ENCODE results near the gene PLLP. TPM values are rescaled to one million over a fixed set of nuclear protein-coding genes. Genes with fewer than 3 reads are reported as not detected.

PLLP gene
- total RNA-seq, 1 donor from 2014 or later = 13.7 TPM

GRCh38 chr16:57244767-57245471, 39.6 kb downstream of the PLLP start, which contains the start of gene ARL2BP:
Gene ARL2BP (plus strand): TSS chr16:57245259. CDS start chr16:57245368, 109 bp downstream.
- H3K4me3 ChIP-seq (ENCODE audit: low read depth, low read length) = peak within 1 kb of the TSS; percentile 78
- H3K36me3 ChIP-seq (ENCODE audit: control insufficient read depth, insufficient read depth, low read length) = peaks cover 4% of the 10 kb centered on the region
- DNase-seq (ENCODE audit: low read depth) (peak; percentile 92), FAIRE-seq (peak; percentile 13)
- TF ChIP-seq CTCF (IDR thresholded peaks at IDR 0.05; ENCODE audit: insufficient read depth, low read length, severe bottlenecking) = peak; percentile 24
- H3K27me3 ChIP-seq (ENCODE audit: control insufficient read depth, insufficient read depth, low read length) = no peaks in the 10 kb centered on the region

GRCh38 chr16:57244463-57244766, 40.1 kb downstream of the PLLP start:
- Histone ChIP-seq H3K4me3 (ENCODE audit: low read depth, low read length) (peak overlapping the region; percentile 78), H3K36me3 (ENCODE audit: control insufficient read depth, insufficient read depth, low read length) (peaks cover 3% of the 10 kb centered on the region), H3K27me3 (ENCODE audit: control insufficient read depth, insufficient read depth, low read length) (no peaks in the 10 kb centered on the region)
- DNase-seq (ENCODE audit: low read depth) = no peak
- TF ChIP-seq CTCF (IDR thresholded peaks at IDR 0.05; ENCODE audit: insufficient read depth, low read length, severe bottlenecking) = no peak
- no peak for FAIRE-seq

- H3K4me3 ChIP-seq (ENCODE audit: low read depth, low read length) = no peak overlapping the region
- TF ChIP-seq CTCF (IDR thresholded peaks at IDR 0.05; ENCODE audit: insufficient read depth, low read length, severe bottlenecking) = no peak
- FAIRE-seq = no peak
- DNase-seq (ENCODE audit: low read depth) = no peak
- H3K27me3 ChIP-seq (ENCODE audit: control insufficient read depth, insufficient read depth, low read length) = no peaks in the 10 kb centered on the region
- peaks cover 2% of the 10 kb centered on the region for H3K36me3 ChIP-seq (ENCODE audit: control insufficient read depth, insufficient read depth, low read length)
Observed at GRCh38 chr16:57242650-57243049, 41.8 kb downstream of the PLLP start.

GRCh38 chr16:57240851-57241250, 43.6 kb downstream of the PLLP start:
- FAIRE-seq = no peak
- Histone ChIP-seq H3K36me3 (ENCODE audit: control insufficient read depth, insufficient read depth, low read length) (peaks cover 2% of the 10 kb centered on the region), H3K27me3 (ENCODE audit: control insufficient read depth, insufficient read depth, low read length) (no peaks in the 10 kb centered on the region), H3K4me3 (ENCODE audit: low read depth, low read length) (no peak overlapping the region)
- DNase-seq (ENCODE audit: low read depth) = no peak
- no peak for TF ChIP-seq CTCF (IDR thresholded peaks at IDR 0.05; ENCODE audit: insufficient read depth, low read length, severe bottlenecking)

GRCh38 chr16:57239107-57239506, 45.4 kb downstream of the PLLP start:
- peaks cover 7% of the 10 kb centered on the region for H3K36me3 ChIP-seq (ENCODE audit: control insufficient read depth, insufficient read depth, low read length)
- DNase-seq (ENCODE audit: low read depth) = no peak
- no peaks in the 10 kb centered on the region for H3K27me3 ChIP-seq (ENCODE audit: control insufficient read depth, insufficient read depth, low read length)
- FAIRE-seq = no peak
- H3K4me3 ChIP-seq (ENCODE audit: low read depth, low read length) = no peak overlapping the region
- TF ChIP-seq CTCF (IDR thresholded peaks at IDR 0.05; ENCODE audit: insufficient read depth, low read length, severe bottlenecking) = no peak

GRCh38 chr16:57238682-57239081, 45.8 kb downstream of the PLLP start:
- TF ChIP-seq CTCF (IDR thresholded peaks at IDR 0.05; ENCODE audit: insufficient read depth, low read length, severe bottlenecking) = no peak
- DNase-seq (ENCODE audit: low read depth) (no peak), FAIRE-seq (no peak)
- no peaks in the 10 kb centered on the region for H3K27me3 ChIP-seq (ENCODE audit: control insufficient read depth, insufficient read depth, low read length)
- peaks cover 8% of the 10 kb centered on the region for H3K36me3 ChIP-seq (ENCODE audit: control insufficient read depth, insufficient read depth, low read length)
- no peak overlapping the region for H3K4me3 ChIP-seq (ENCODE audit: low read depth, low read length)
